Esophagus squamous epithelium (tissue), 5 donors: Measurements from ENCODE around the gene ZSCAN25. TPM values are rescaled to one million over a fixed set of nuclear protein-coding genes. Genes with fewer than 3 reads are reported as not detected.

Experiments
- DNase-seq: peaks from one replicate; lab custom pipeline; 2025; lab: John Stamatoyannopoulos, UW
- H3K27ac ChIP-seq, 4 donors: fragments of 200-600 bp; sonication (generic); one replicate each; pipeline ENCODE4 v1.5.1; 2016 to 2019; ENCODE audit warnings: mild to moderate bottlenecking in 1 of 4
- H3K27me3 ChIP-seq, 4 donors: fragments of 200-600 bp; sonication (generic); 1 replicate in 3 of 4; 2 replicates in 1 of 4; pipeline versions ENCODE4 v1.5.1 to v1.6.0; 2017 to 2021; ENCODE audit warnings: antibody characterized with exemption in 1 of 4
- H3K36me3 ChIP-seq, 3 donors: fragments of 200-600 bp; sonication (generic); one replicate each; pipeline ENCODE4 v1.5.1; 2016 to 2019
- H3K4me1 ChIP-seq, 3 donors: fragments of 200-600 bp; sonication (generic); one replicate each; pipeline ENCODE4 v1.5.1; 2017 to 2019
- H3K4me3 ChIP-seq, 4 donors: fragments of 200-600 bp; sonication (generic); 1 replicate in 3 of 4; 2 replicates in 1 of 4; pipeline ENCODE4 v1.5.1; 2016 to 2019; ENCODE audit warnings: mild to moderate bottlenecking in 2 of 4, moderate library complexity in 1 of 4
- H3K9me3 ChIP-seq, 3 donors: fragments of 200-600 bp; sonication (generic); one replicate each; pipeline ENCODE4 v1.5.1; 2016 to 2019
- POLR2A ChIP-seq, 4 donors: fragments of 450-650 bp; IDR thresholded peaks; one replicate each; pipeline ENCODE4 v1.6.1; 2017; ENCODE audit warnings: antibody characterized with exemption in 4 of 4, mild to moderate bottlenecking in 4 of 4, moderate library complexity in 3 of 4
- WGBS, 2 donors: methylation state at CpG; one replicate each; pipeline ENCODE4 v1.1.5; 2018; 5-methylcytosine and 5-hydroxymethylcytosine counted together
- intact Hi-C: fragments of 100-400 bp; cut with DNase I; formaldehyde crosslinking; loops from one replicate; pipeline ENCODE4 v1.15.0; 2022
- total RNA-seq, 4 donors: library from RNA; depleted of rRNA; stranded (reverse); fragments of >200 nt; gene quantifications; one replicate each; pipeline ENCODE4 v1.1.0, GENCODE V29; 2016
- TF ChIP-seq, protein P1 (sequence below), 6 experiments: fragments of 450-650 bp in 4 of 6; fragments of 200-600 bp in 2 of 6; sonication (generic) in 2 of 6; IDR thresholded peaks; one replicate each; pipeline ENCODE4 v1.5.1; 2016 to 2019; ENCODE audit warnings: antibody characterized with exemption in 6 of 6, mild to moderate bottlenecking in 4 of 6, moderate library complexity in 4 of 6
- donor health status: DM: yes; HTN: yes; CAD: no.

Gene ZSCAN25
- total RNA-seq, 4 donors from 2014 or later, result 8.0 to 19.1 (median 14.9) TPM

- DNase-seq, result no peak
- intact Hi-C loops, result no loop called here
- Histone ChIP-seq H3K9me3 (no peaks in the 10 kb centered on the region), H3K36me3 (peaks cover 0 to 98% (median 0%) of the 10 kb centered on the region in 3 donors), H3K27ac (no peak overlapping the region), H3K27me3 (no peaks in the 10 kb centered on the region), H3K4me1 (no peaks in the 10 kb centered on the region), H3K4me3 (no peak overlapping the region)
- TF ChIP-seq POLR2A (IDR thresholded peaks at IDR 0.05), result no peak
- TF ChIP-seq, protein P1, sequence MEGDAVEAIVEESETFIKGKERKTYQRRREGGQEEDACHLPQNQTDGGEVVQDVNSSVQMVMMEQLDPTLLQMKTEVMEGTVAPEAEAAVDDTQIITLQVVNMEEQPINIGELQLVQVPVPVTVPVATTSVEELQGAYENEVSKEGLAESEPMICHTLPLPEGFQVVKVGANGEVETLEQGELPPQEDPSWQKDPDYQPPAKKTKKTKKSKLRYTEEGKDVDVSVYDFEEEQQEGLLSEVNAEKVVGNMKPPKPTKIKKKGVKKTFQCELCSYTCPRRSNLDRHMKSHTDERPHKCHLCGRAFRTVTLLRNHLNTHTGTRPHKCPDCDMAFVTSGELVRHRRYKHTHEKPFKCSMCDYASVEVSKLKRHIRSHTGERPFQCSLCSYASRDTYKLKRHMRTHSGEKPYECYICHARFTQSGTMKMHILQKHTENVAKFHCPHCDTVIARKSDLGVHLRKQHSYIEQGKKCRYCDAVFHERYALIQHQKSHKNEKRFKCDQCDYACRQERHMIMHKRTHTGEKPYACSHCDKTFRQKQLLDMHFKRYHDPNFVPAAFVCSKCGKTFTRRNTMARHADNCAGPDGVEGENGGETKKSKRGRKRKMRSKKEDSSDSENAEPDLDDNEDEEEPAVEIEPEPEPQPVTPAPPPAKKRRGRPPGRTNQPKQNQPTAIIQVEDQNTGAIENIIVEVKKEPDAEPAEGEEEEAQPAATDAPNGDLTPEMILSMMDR (IDR thresholded peaks at IDR 0.05), result no peak
- 88 to 98% methylated on average over 3 of the region's 3 CpGs for WGBS, 2 donors
Observed at GRCh38 chr7:99665312-99666012, 48.7 kb downstream of the ZSCAN25 start.

DNA sequence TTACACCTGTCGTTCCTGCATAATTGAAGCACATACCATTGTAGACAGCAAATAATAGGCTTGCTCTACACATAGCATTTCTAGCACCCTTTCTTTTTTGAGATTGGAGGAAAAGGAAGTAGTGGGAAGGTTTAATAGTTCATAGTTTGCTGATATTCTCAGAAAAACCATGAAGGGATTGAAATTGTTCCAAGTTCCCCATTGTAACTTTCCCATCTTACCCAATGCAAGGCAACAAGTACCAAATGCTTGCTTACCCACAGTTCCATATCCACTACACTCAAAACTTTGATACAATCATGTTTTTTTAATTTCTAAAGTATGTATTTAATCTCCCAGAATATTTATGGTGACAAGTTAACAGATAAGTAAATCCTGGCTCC is 49.3 kb downstream of the ZSCAN25 start:
- TF ChIP-seq, protein P1 (IDR thresholded peaks at IDR 0.05), result no peak
- TF ChIP-seq POLR2A (IDR thresholded peaks at IDR 0.05), result no peak
- DNase-seq, result no peak
- Histone ChIP-seq H3K4me1 (no peaks in the 10 kb centered on the region), H3K9me3 (no peaks in the 10 kb centered on the region), H3K4me3 (no peak overlapping the region), H3K27ac (no peak overlapping the region), H3K36me3 (peaks cover 0 to 98% (median 0%) of the 10 kb centered on the region in 3 donors), H3K27me3 (no peaks in the 10 kb centered on the region)
- WGBS, 2 donors, result 81 to 100% methylated on average over 1 of the region's 1 CpG
- intact Hi-C loops, result no loop called here

DNA sequence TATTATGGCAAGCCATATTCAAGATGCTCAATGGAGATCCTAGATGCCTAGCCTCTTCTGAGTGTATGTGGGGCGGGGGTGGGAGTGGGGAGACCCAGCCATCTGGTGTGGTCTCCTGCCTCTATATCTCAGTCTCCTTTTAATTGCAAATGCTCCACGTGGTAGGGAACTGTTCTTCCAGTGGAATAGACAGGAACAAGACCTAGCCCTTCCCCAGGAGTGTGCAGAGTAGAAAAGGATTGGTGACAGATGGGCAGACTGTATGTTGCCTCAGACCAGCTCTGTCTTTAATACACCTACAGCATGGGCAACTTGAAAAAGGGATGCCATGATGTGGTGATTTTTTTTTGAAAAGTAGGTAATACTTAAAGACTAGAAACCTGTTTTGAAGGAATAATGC is 50.4 kb downstream of the ZSCAN25 start:
- intact Hi-C loops, result no loop called here
- no peak overlapping the region for H3K27ac ChIP-seq
- WGBS, 2 donors, result 27 to 100% methylated on average over 1 of the region's 2 CpGs
- no peaks in the 10 kb centered on the region for H3K4me1 ChIP-seq
- H3K36me3 ChIP-seq, result peaks cover 0 to 98% (median 4%) of the 10 kb centered on the region in 3 donors
- H3K27me3 ChIP-seq, result no peaks in the 10 kb centered on the region
- H3K9me3 ChIP-seq, result no peaks in the 10 kb centered on the region
- no peak overlapping the region for H3K4me3 ChIP-seq
- DNase-seq, result no peak
- TF ChIP-seq POLR2A (IDR thresholded peaks at IDR 0.05), result no peak
- TF ChIP-seq, protein P1 (IDR thresholded peaks at IDR 0.05), result no peak

DNA sequence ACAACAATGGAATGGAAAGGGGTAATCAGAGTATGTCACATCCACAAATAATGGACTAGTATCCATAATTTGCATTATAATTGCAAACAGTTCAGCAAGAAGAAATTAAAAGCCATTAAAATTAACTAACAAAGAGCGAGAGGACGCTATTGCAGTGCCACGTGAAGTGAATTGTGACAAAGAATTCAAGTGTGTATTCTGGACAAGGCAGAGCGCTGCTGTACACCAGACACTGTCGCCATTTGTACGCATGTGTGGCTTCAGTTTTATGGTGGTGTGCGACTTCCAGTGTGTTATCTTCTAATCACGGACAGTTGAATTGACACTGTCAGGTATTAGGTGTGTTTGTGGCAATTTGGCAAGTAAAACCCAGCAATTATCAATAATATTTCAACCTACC is 51.8 kb downstream of the ZSCAN25 start:
- TF ChIP-seq, protein P1 (IDR thresholded peaks at IDR 0.05), result no peak
- no peak for TF ChIP-seq POLR2A (IDR thresholded peaks at IDR 0.05)
- H3K9me3 ChIP-seq, result no peaks in the 10 kb centered on the region
- 93 to 96% methylated on average over 8 of the region's 8 CpGs for WGBS, 2 donors
- H3K4me3 ChIP-seq, result no peak overlapping the region
- no peaks in the 10 kb centered on the region for H3K4me1 ChIP-seq
- no peaks in the 10 kb centered on the region for H3K27me3 ChIP-seq
- H3K36me3 ChIP-seq, result peaks cover 0 to 98% (median 4%) of the 10 kb centered on the region in 3 donors
- intact Hi-C loops, result no loop called here
- H3K27ac ChIP-seq, result no peak overlapping the region
- DNase-seq, result no peak

GRCh38 chr7:99669782-99670181 is 53.0 kb downstream of the ZSCAN25 start:
- no peaks in the 10 kb centered on the region for H3K27me3 ChIP-seq
- DNase-seq, result no peak
- WGBS, 2 donors, result 86 to 88% methylated on average over 3 of the region's 3 CpGs
- no peak overlapping the region for H3K27ac ChIP-seq
- no peaks in the 10 kb centered on the region for H3K4me1 ChIP-seq
- H3K36me3 ChIP-seq, result peaks cover 0 to 100% (median 4%) of the 10 kb centered on the region in 3 donors
- no peaks in the 10 kb centered on the region for H3K9me3 ChIP-seq
- intact Hi-C loops, result no loop called here
- TF ChIP-seq, protein P1 (IDR thresholded peaks at IDR 0.05), result no peak
- no peak for TF ChIP-seq POLR2A (IDR thresholded peaks at IDR 0.05)
- no peak overlapping the region for H3K4me3 ChIP-seq
